B cell (primary cell): ENCODE data around the gene NEMP2.

Experiments
- CTCF ChIP-seq: fragments of 200-600 bp; IDR thresholded peaks from one replicate; pipeline ENCODE4 v1.8.0; 2022; ENCODE audit warnings: antibody characterized with exemption, mild to moderate bottlenecking
- EZH2 ChIP-seq: IDR thresholded peaks from 2 replicates; pipeline ENCODE4 v1.6.1; 2012; ENCODE audit warnings: borderline replicate concordance, low read depth, mild to moderate bottlenecking, moderate library complexity, low read length; ENCODE audit not compliant: insufficient read depth, poor library complexity, severe bottlenecking

- no peak for TF ChIP-seq CTCF
- TF ChIP-seq EZH2: no peak
Measured at GRCh38 chr2:190466819-190467446, 67.6 kb downstream of the NEMP2 start.
